ENCODE measurements around the gene CHIT1. TPM values are rescaled to one million over a fixed set of nuclear protein-coding genes. Genes with fewer than 3 reads are reported as not detected.
"Not testable (repeated sequence)": the region's sequence is repeated elsewhere in the genome, so short reads cannot be mapped to it uniquely, and the experiment has no call there.

Gene CHIT1
- total RNA-seq, 2 experiments from 2014 or later, result 0.41 to 0.94 TPM

GRCh38 chr1:203271962-203272632 is 42.6 kb upstream of the CHIT1 start:
- Mint-ChIP-seq H3K4me3 (no peak overlapping the region), H3K27ac (no peak overlapping the region), H3K27me3 (no peaks in the 10 kb centered on the region), H3K36me3 (no peaks in the 10 kb centered on the region), H3K9me3 (ENCODE audit: low read depth) (no peaks in the 10 kb centered on the region), H3K4me1 (peaks cover 60% of the 10 kb centered on the region)
- DNase-seq, result no peak
- CTCF ChIA-PET, result interaction anchor here (0.5 to 21.9 kb wide), 14 partner anchors 12 to 520 kb away, joined by 3 to 806 read pairs (median 9); partner anchors contain the start of genes BTG2 and OPTC
- ATAC-seq, result no peak

GRCh38 chr1:203271018-203271743 is 41.7 kb upstream of the CHIT1 start:
- CTCF ChIA-PET, result interaction anchor here (0.6 to 21.9 kb wide), 12 partner anchors 13 to 430 kb away, joined by 3 to 806 read pairs (median 33); partner anchors contain the start of gene BTG2
- Mint-ChIP-seq H3K4me1 (peaks cover 52% of the 10 kb centered on the region), H3K27ac (peak overlapping the region; percentile 62), H3K4me3 (no peak overlapping the region), H3K27me3 (no peaks in the 10 kb centered on the region), H3K36me3 (no peaks in the 10 kb centered on the region), H3K9me3 (ENCODE audit: low read depth) (no peaks in the 10 kb centered on the region)
- ATAC-seq (peak; percentile 64), DNase-seq (peak; percentile 87)

- Mint-ChIP-seq H3K27me3 (peaks cover 2% of the 10 kb centered on the region), H3K4me3 (no peak overlapping the region), H3K36me3 (no peaks in the 10 kb centered on the region), H3K9me3 (ENCODE audit: low read depth) (no peaks in the 10 kb centered on the region), H3K27ac (peak overlapping the region; percentile 62), H3K4me1 (peaks cover 49% of the 10 kb centered on the region)
- ATAC-seq, result no peak
- CTCF ChIA-PET, result interaction anchor here (0.6 to 21.9 kb wide), 17 partner anchors 8 to 431 kb away, joined by 3 to 806 read pairs (median 6); partner anchors contain the start of genes BTG2 and PRELP
- no peak for DNase-seq
Observed at GRCh38 chr1:203270448-203270847, 41.0 kb upstream of the CHIT1 start.

GRCh38 chr1:203269654-203270020 is 40.2 kb upstream of the CHIT1 start:
- Mint-ChIP-seq H3K36me3 (no peaks in the 10 kb centered on the region), H3K4me3 (no peak overlapping the region), H3K27ac (no peak overlapping the region), H3K27me3 (peaks cover 2% of the 10 kb centered on the region), H3K9me3 (ENCODE audit: low read depth) (no peaks in the 10 kb centered on the region), H3K4me1 (peaks cover 41% of the 10 kb centered on the region)
- CTCF ChIA-PET, result interaction anchor here (0.6 to 21.9 kb wide), 28 partner anchors 9 to 464 kb away, joined by 3 to 806 read pairs (median 4); partner anchors contain the start of genes BTG2, OPTC and PRELP
- DNase-seq (no peak), ATAC-seq (no peak)

GRCh38 chr1:203268901-203269653 is 39.6 kb upstream of the CHIT1 start:
- CTCF ChIA-PET, result interaction anchor here (0.6 to 21.9 kb wide), 30 partner anchors 10 to 465 kb away, joined by 3 to 806 read pairs (median 4); partner anchors contain the start of genes BTG2, OPTC and PRELP
- Mint-ChIP-seq H3K27me3 (peaks cover 2% of the 10 kb centered on the region), H3K4me3 (no peak overlapping the region), H3K36me3 (no peaks in the 10 kb centered on the region), H3K27ac (no peak overlapping the region), H3K9me3 (ENCODE audit: low read depth) (no peaks in the 10 kb centered on the region), H3K4me1 (peaks cover 35% of the 10 kb centered on the region)
- DNase-seq (no peak), ATAC-seq (peak; percentile 21)

- peak overlapping the region; percentile 81 for H3K27ac Mint-ChIP-seq
- DNase-seq, result no peak
- H3K9me3 Mint-ChIP-seq (ENCODE audit: low read depth), result no peaks in the 10 kb centered on the region
- ATAC-seq, result no peak
- CTCF ChIA-PET, result interaction anchor here (0.6 to 21.9 kb wide), 63 partner anchors 11 to 599 kb away, joined by 3 to 806 read pairs (median 4); partner anchors contain the start of genes BTG2, LAX1, OPTC and PRELP
- H3K36me3 Mint-ChIP-seq, result no peaks in the 10 kb centered on the region
- H3K4me3 Mint-ChIP-seq, result peak overlapping the region; percentile 83
- peaks cover 4% of the 10 kb centered on the region for H3K27me3 Mint-ChIP-seq
- peaks cover 24% of the 10 kb centered on the region for H3K4me1 Mint-ChIP-seq
Observed at GRCh38 chr1:203267912-203268311, 38.4 kb upstream of the CHIT1 start.

- Mint-ChIP-seq H3K4me1 (peaks cover 22% of the 10 kb centered on the region), H3K27me3 (peaks cover 6% of the 10 kb centered on the region)
- CTCF ChIA-PET, result interaction anchor here (0.6 to 21.9 kb wide), 65 partner anchors 10 to 599 kb away, joined by 3 to 806 read pairs (median 4); partner anchors contain the start of genes BTG2, LAX1, OPTC and PRELP
Observed at GRCh38 chr1:203267347-203267846, 37.9 kb upstream of the CHIT1 start.

GRCh38 chr1:203266140-203266539 is 36.7 kb upstream of the CHIT1 start:
- peaks cover 15% of the 10 kb centered on the region for H3K4me1 Mint-ChIP-seq
- peaks cover 19% of the 10 kb centered on the region for H3K27me3 Mint-ChIP-seq
- not testable (repeated sequence) for ATAC-seq; H3K27ac Mint-ChIP-seq; H3K9me3 Mint-ChIP-seq (ENCODE audit: low read depth); DNase-seq; H3K4me3 Mint-ChIP-seq; H3K36me3 Mint-ChIP-seq
- CTCF ChIA-PET, result interaction anchor here (1.7 to 21.9 kb wide), 6 partner anchors 45 to 238 kb away, joined by 9 to 806 read pairs (median 210); partner anchors contain the start of gene BTG2

More at GRCh38 chr1:203267347-203267846, 37.9 kb upstream of the CHIT1 start:
- H3K27ac Mint-ChIP-seq, result peak overlapping the region; percentile 81
- DNase-seq (peak; percentile 90), ATAC-seq (peak; percentile 70)
- no peaks in the 10 kb centered on the region for H3K36me3 Mint-ChIP-seq
- no peaks in the 10 kb centered on the region for H3K9me3 Mint-ChIP-seq (ENCODE audit: low read depth)
- peak overlapping the region; percentile 83 for H3K4me3 Mint-ChIP-seq

- no peak for ATAC-seq
Observed at GRCh38 chr1:203265541-203265940, 36.1 kb upstream of the CHIT1 start.

GRCh38 chr1:203264052-203264501 is 34.6 kb upstream of the CHIT1 start:
- Mint-ChIP-seq H3K4me3 (no peak overlapping the region), H3K27me3 (peaks cover 38% of the 10 kb centered on the region), H3K4me1 (peaks cover 9% of the 10 kb centered on the region), H3K36me3 (no peaks in the 10 kb centered on the region), H3K27ac (no peak overlapping the region), H3K9me3 (ENCODE audit: low read depth) (no peaks in the 10 kb centered on the region)
- CTCF ChIA-PET, result interaction anchor here (1.4 to 20.0 kb wide), 4 partner anchors 9 to 224 kb away, joined by 3 to 806 read pairs (median 6); no protein-coding TSS in a partner anchor
- no peak for ATAC-seq
- no peak for DNase-seq

More at GRCh38 chr1:203265541-203265940, 36.1 kb upstream of the CHIT1 start:
- DNase-seq, result no peak
- H3K4me1 Mint-ChIP-seq, result peaks cover 10% of the 10 kb centered on the region
- CTCF ChIA-PET, result interaction anchor here (0.6 to 20.0 kb wide), 4 partner anchors 58 to 223 kb away, joined by 4 to 806 read pairs (median 116); no protein-coding TSS in a partner anchor
- H3K36me3 Mint-ChIP-seq, result no peaks in the 10 kb centered on the region
- peaks cover 25% of the 10 kb centered on the region for H3K27me3 Mint-ChIP-seq
- H3K9me3 Mint-ChIP-seq (ENCODE audit: low read depth), result no peaks in the 10 kb centered on the region
- H3K27ac Mint-ChIP-seq, result no peak overlapping the region
- no peak overlapping the region for H3K4me3 Mint-ChIP-seq

GRCh38 chr1:203263496-203263895 is 34.0 kb upstream of the CHIT1 start:
- Mint-ChIP-seq H3K27ac (no peak overlapping the region), H3K27me3 (peaks cover 39% of the 10 kb centered on the region), H3K4me1 (peaks cover 9% of the 10 kb centered on the region), H3K36me3 (no peaks in the 10 kb centered on the region), H3K4me3 (no peak overlapping the region), H3K9me3 (ENCODE audit: low read depth) (no peaks in the 10 kb centered on the region)
- ATAC-seq, result no peak
- CTCF ChIA-PET, result interaction anchor here (2.2 to 20.0 kb wide), 2 partner anchors 77 to 224 kb away, joined by 10 to 806 read pairs; no protein-coding TSS in a partner anchor
- DNase-seq, result no peak

GRCh38 chr1:203256636-203257035 is 27.2 kb upstream of the CHIT1 start:
- CTCF ChIA-PET, result interaction anchor here (1.1 to 1.8 kb wide), 2 partner anchors 11 to 84 kb away, joined by 4 to 6 read pairs; no protein-coding TSS in a partner anchor
- not testable (repeated sequence) for DNase-seq; H3K27ac Mint-ChIP-seq; H3K9me3 Mint-ChIP-seq (ENCODE audit: low read depth); H3K36me3 Mint-ChIP-seq; H3K4me3 Mint-ChIP-seq; H3K4me1 Mint-ChIP-seq; ATAC-seq
- H3K27me3 Mint-ChIP-seq, result peaks cover 68% of the 10 kb centered on the region

All from activated CD8-positive, alpha-beta memory T cell treated with anti-CD3 and anti-CD28 coated beads, Interleukin-2, amount 10 ng/mL, durations not matched to agents 7 days and 5 days (primary cell).